HepG2 (cell line): ENCODE measurements around the gene AASDHPPT. TPM values are rescaled to one million over a fixed set of nuclear protein-coding genes. Genes with fewer than 3 reads are reported as not detected.

Experiments used
- ATAC-seq: fragments of 200-7000 bp; cut with Tn5 transposase; 3 replicates; pipeline ENCODE4 v1.9.1; 2020; ENCODE audit warnings: mild to moderate bottlenecking, moderate library complexity
- BruUV-seq: library from RNA; stranded (reverse); fragments of 400-500 nt; replicated peaks from 2 replicates; lab custom pipeline; 2021; lab: Mats Ljungman, UMichigan
- CTCF ChIA-PET: fragments of 300-600 bp; formaldehyde crosslinking; extraction: SDS; loops from one replicate; lab custom pipeline; 2021; ENCODE audit warnings: low total read pairs, inconsistent platforms, low intra/inter-chr PET ratio; lab: Yijun Ruan, JAX
- POLR2A ChIA-PET: fragments of 350-600 bp; sonication (Branson Sonifier 250); formaldehyde crosslinking; loops from one replicate; lab custom pipeline; 2020; ENCODE audit warnings: antibody characterized with exemption, inconsistent platforms; lab: Yijun Ruan, JAX
- DNase-seq: peaks from one replicate; pipeline ENCODE4 v3.0.0-alpha.2; 2015; ENCODE audit warnings: low spot score
- FAIRE-seq: peaks from 3 replicates; lab custom pipeline; 2011; peaks lifted over from hg19 to GRCh38; lab: Jason Lieb, UNC
- H2AFZ ChIP-seq: one replicate; pipeline ENCODE4 v1.6.1; 2011; ENCODE audit warnings: low read length, inconsistent platforms
- H3K27ac ChIP-seq: fragments of 300-600 bp; 3 replicates; pipeline ENCODE4 v1.8.0; 2011; ENCODE audit warnings: mixed run types, mild to moderate bottlenecking, mixed read lengths, low read length, inconsistent platforms; ENCODE audit not compliant: insufficient read depth; ENCODE audit errors: extremely low read length
- H3K27me3 ChIP-seq, 2 experiments: fragments of 200-600 bp in 1 of 2; 2 replicates in 1 of 2; 3 replicates in 1 of 2; pipeline versions ENCODE4 v1.6.0 to v1.8.0; 2011; ENCODE audit warnings: low read length in 2 of 2, mild to moderate bottlenecking in 2 of 2, moderate library complexity in 2 of 2, inconsistent platforms in 1 of 2; ENCODE audit not compliant: insufficient read depth in 2 of 2, control insufficient read depth in 1 of 2
- H3K36me3 ChIP-seq, 2 experiments: fragments of 200-600 bp in 1 of 2; replicated peaks in 1 of 2; 2 replicates in 1 of 2; 3 replicates in 1 of 2; pipeline versions ENCODE4 v1.5.1 to v1.8.0; 2011; ENCODE audit warnings: low read length in 2 of 2, inconsistent platforms in 1 of 2; ENCODE audit not compliant: insufficient read depth in 2 of 2, control insufficient read depth in 1 of 2
- H3K4me1 ChIP-seq: 2 replicates; pipeline ENCODE4 v1.5.1; 2012; ENCODE audit warnings: low read length, inconsistent platforms; ENCODE audit not compliant: insufficient read depth
- H3K4me2 ChIP-seq: 2 replicates; pipeline ENCODE4 v1.6.0; 2011; ENCODE audit warnings: low read depth, low read length, inconsistent platforms
- H3K4me3 ChIP-seq, 3 experiments: fragments of 200-600 bp in 1 of 3; sonication (generic), shearing (Covaris generic) in 1 of 3; replicated peaks in 1 of 3; 2 replicates each; pipeline ENCODE4 v1.5.1; 2011 to 2016; ENCODE audit warnings: low read length in 3 of 3, inconsistent platforms in 2 of 3, low read depth in 2 of 3, mild to moderate bottlenecking in 2 of 3, control low read depth in 1 of 3, mixed read lengths in 1 of 3; ENCODE audit not compliant: insufficient read depth in 1 of 3
- H3K79me2 ChIP-seq: one replicate; pipeline ENCODE4 v1.6.1; 2011; ENCODE audit warnings: low read length, inconsistent platforms; ENCODE audit not compliant: insufficient read depth
- H3K9ac ChIP-seq: 2 replicates; pipeline ENCODE4 v1.6.0; 2011; ENCODE audit warnings: mild to moderate bottlenecking, low read depth, low read length, inconsistent platforms; ENCODE audit not compliant: insufficient read depth
- H3K9me3 ChIP-seq: 2 replicates; pipeline ENCODE4 v1.5.1; 2012; ENCODE audit warnings: mild to moderate bottlenecking, low read length
- H4K20me1 ChIP-seq: 2 replicates; pipeline ENCODE4 v1.6.0; 2011; ENCODE audit warnings: inconsistent platforms, mild to moderate bottlenecking, low read length, moderate library complexity; ENCODE audit not compliant: insufficient read depth
- CCDC6 ChIP-seq: sonication (generic); formaldehyde crosslinking; IDR thresholded peaks from 2 replicates; pipeline ENCODE4 v1.8.1; 2022; ENCODE audit warnings: mild to moderate bottlenecking, missing genetic modification reagents, moderate library complexity
- CREB1 ChIP-seq, 2 experiments: fragments of 450-650 bp in 1 of 2; IDR thresholded peaks; 2 replicates each; pipeline ENCODE4 v1.6.1; 2016 to 2017; ENCODE audit warnings: control low read depth in 1 of 2, mild to moderate bottlenecking in 1 of 2, missing compliant biosample characterization in 1 of 2, missing genetic modification characterization in 1 of 2
- ELF1 ChIP-seq: sonication (generic); formaldehyde crosslinking; IDR thresholded peaks from 2 replicates; pipeline ENCODE4 v1.4.0; 2020; ENCODE audit warnings: missing genetic modification reagents
- GFI1 ChIP-seq: sonication (generic); formaldehyde crosslinking; IDR thresholded peaks from 2 replicates; pipeline ENCODE4 v1.5.0; 2020; ENCODE audit warnings: missing genetic modification reagents, mild to moderate bottlenecking, borderline replicate concordance
- HNRNPK ChIP-seq: fragments of 200-400 bp; formaldehyde crosslinking; IDR thresholded peaks from 2 replicates; pipeline ENCODE4 v1.6.1; 2018; ENCODE audit warnings: low read length, low read depth, moderate library complexity, mild to moderate bottlenecking; ENCODE audit not compliant: poor library complexity, severe bottlenecking
- IRF9 ChIP-seq: sonication (generic); formaldehyde crosslinking; IDR thresholded peaks from 2 replicates; pipeline ENCODE4 v1.8.0; 2022; ENCODE audit warnings: missing genetic modification reagents, mild to moderate bottlenecking, borderline replicate concordance
- JUND ChIP-seq: sonication (generic); formaldehyde crosslinking; IDR thresholded peaks from 2 replicates; pipeline ENCODE4 v1.8.0; 2022; ENCODE audit warnings: mild to moderate bottlenecking, missing genetic modification reagents
- MAF1 ChIP-seq: sonication (generic); formaldehyde crosslinking; IDR thresholded peaks from 2 replicates; pipeline ENCODE4 v1.5.0; 2020; ENCODE audit warnings: missing genetic modification reagents, borderline replicate concordance
- MAFF ChIP-seq: IDR thresholded peaks from 2 replicates; pipeline ENCODE4 v1.6.1; 2011; ENCODE audit warnings: low read depth, low read length, improper control_type of control experiment
- MAFK ChIP-seq, 2 experiments: IDR thresholded peaks in 1 of 2; conservative IDR thresholded peaks in 1 of 2; 2 replicates each; pipeline ENCODE4 v1.6.1; 2011; ENCODE audit warnings: improper control_type of control experiment in 2 of 2, low read length in 2 of 2
- MTA1 ChIP-seq: sonication (generic); formaldehyde crosslinking; IDR thresholded peaks from 2 replicates; pipeline ENCODE4 v1.4.0; 2020; ENCODE audit warnings: missing genetic modification reagents, mild to moderate bottlenecking, borderline replicate concordance
- MYPOP ChIP-seq: sonication (generic); formaldehyde crosslinking; IDR thresholded peaks from 2 replicates; pipeline ENCODE4 v1.8.1; 2023; ENCODE audit warnings: mild to moderate bottlenecking, moderate library complexity, missing genetic modification reagents
- NR1H2 ChIP-seq: sonication (generic); formaldehyde crosslinking; IDR thresholded peaks from 2 replicates; pipeline ENCODE4 v1.8.1; 2022; ENCODE audit warnings: low read depth, missing genetic modification reagents, borderline replicate concordance
- STAT6 ChIP-seq: sonication (generic); formaldehyde crosslinking; IDR thresholded peaks from 2 replicates; pipeline ENCODE4 v1.4.0; 2020; ENCODE audit warnings: missing genetic modification reagents, mild to moderate bottlenecking, borderline replicate concordance
- YY1 ChIP-seq: IDR thresholded peaks from 2 replicates; pipeline ENCODE4 v1.6.1; 2011; ENCODE audit warnings: low read length, low read depth, moderate library complexity, mild to moderate bottlenecking; ENCODE audit not compliant: insufficient read depth, insufficient replicate concordance
- ZFP36L2 ChIP-seq: sonication (generic); formaldehyde crosslinking; IDR thresholded peaks from 2 replicates; pipeline ENCODE4 v1.4.0; 2020; ENCODE audit warnings: missing genetic modification reagents
- ZNF224 ChIP-seq: sonication (generic); formaldehyde crosslinking; IDR thresholded peaks from 2 replicates; pipeline ENCODE4 v1.5.0; 2020; ENCODE audit warnings: mild to moderate bottlenecking, missing genetic modification reagents
- ZNF367 ChIP-seq: sonication (generic); formaldehyde crosslinking; IDR thresholded peaks from 2 replicates; pipeline ENCODE4 v1.4.0; 2020; ENCODE audit warnings: missing genetic modification reagents, borderline replicate concordance
- ZNF563 ChIP-seq: sonication (generic); formaldehyde crosslinking; IDR thresholded peaks from 2 replicates; pipeline ENCODE4 v1.8.0; 2022; ENCODE audit warnings: mild to moderate bottlenecking, moderate library complexity, missing genetic modification reagents
- ZNF883 ChIP-seq: sonication (generic); formaldehyde crosslinking; IDR thresholded peaks from 2 replicates; pipeline ENCODE4 v1.5.1; 2020; ENCODE audit warnings: mild to moderate bottlenecking, missing genetic modification reagents; ENCODE audit errors: not compliant biosample characterization
- WGBS: methylation state at CpG from one replicate; pipeline ENCODE4 v1.1.6; 2017; ENCODE audit warnings: low lambda C conversion rate; 5-methylcytosine and 5-hydroxymethylcytosine counted together
- in situ Hi-C: cut with HindIII; loops from 2 replicates; pipeline ENCODE4 v1.10.0; 2017; ENCODE audit warnings: low pct_unique_long_range_greater_than_20kb; ENCODE audit not compliant: extremely low pct_ligation_motif_present
- intact Hi-C: fragments of 100-400 bp; cut with micrococcal nuclease; formaldehyde crosslinking; loops from one replicate; pipeline ENCODE4 v1.10.0; 2022; ENCODE audit not compliant: unreplicated experiment
- polyA plus RNA-seq, 8 experiments: library from polyadenylated mRNA; depleted of rRNA in 3 of 8; stranded (reverse) in 7 of 8; unstranded in 1 of 8; fragments of >200 nt; fragmentation: Illumina TruSeq in 4 of 8; extraction: Trizol in 4 of 8; gene quantifications; 2 replicates each; pipeline versions ENCODE4 v1.2.1 to v1.2.3, GENCODE V29; 2011 to 2016; ENCODE audit warnings: low read depth in 4 of 8, missing spikeins in 1 of 8, mixed read lengths in 1 of 8; ENCODE audit not compliant: insufficient read depth in 1 of 8
- total RNA-seq, 5 experiments: library from RNA; depleted of rRNA; stranded (reverse); fragments of >200 nt; fragmentation: Illumina TruSeq; extraction: Trizol; gene quantifications; 2 replicates each; pipeline ENCODE4 v1.2.3, GENCODE V29; 2016; ENCODE audit warnings: low read depth in 1 of 5

The AASDHPPT gene
- total and polyA plus RNA-seq, 2 of the 13 experiments (the other 11 are each of a cell fraction or from before 2014, with no cell fraction given) = 20.2 to 43.7 TPM

DNA sequence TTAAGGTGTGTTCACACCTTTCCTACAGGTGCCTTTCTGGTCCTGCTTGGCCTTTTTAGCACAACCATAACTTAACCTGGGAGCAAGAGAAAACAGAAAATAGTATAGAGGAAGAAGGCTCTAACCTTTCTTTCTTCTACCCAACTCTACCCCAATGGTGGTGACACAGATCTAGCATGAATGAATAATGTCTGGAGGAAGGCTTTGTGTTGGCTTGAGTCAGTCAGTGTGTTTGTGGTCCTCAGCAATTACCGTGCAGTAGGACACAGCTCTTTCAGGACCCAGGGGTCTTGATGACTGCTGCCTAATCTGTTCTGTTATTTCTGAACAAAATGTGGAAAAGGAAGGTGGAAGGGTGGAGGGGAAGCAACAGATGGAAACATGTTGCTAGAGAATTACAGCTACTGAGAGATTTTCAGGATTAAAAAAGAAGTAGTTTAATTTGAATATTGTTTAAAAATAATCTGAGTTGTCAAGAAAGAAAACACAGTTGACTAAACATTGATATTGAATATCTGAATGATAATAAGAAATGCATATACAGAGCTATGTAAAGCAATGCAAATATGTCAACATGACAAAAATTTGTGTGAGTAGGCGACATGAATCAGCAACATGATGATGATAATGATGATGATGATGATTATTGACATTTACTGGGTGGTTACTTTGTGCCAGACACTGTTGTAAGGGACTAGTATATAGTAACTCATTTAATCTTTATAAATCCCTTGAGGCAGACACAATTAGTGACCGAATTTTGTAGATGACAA, 55.3 kb downstream of the AASDHPPT start:
- ATAC-seq = no peak
- CTCF ChIA-PET = no interaction called here
- intact Hi-C loops = no loop called here
- POLR2A ChIA-PET = no interaction called here
- Histone ChIP-seq H4K20me1 (no peaks in the 10 kb centered on the region), H3K4me2 (no peak overlapping the region), H3K9ac (no peak overlapping the region), H3K27me3 (no peaks in the 10 kb centered on the region), H3K36me3 (no peaks in the 10 kb centered on the region), H3K4me1 (no peaks in the 10 kb centered on the region), H3K9me3 (no peaks in the 10 kb centered on the region), H3K27ac (no peak overlapping the region), H3K79me2 (no peaks in the 10 kb centered on the region), H2AFZ (no peak overlapping the region), H3K4me3 (no peak overlapping the region)
- WGBS = 1% methylated on average over 3 of the region's 3 CpGs
- no TSS peak for BruUV-seq
- FAIRE-seq = no peak
- no peak for DNase-seq
- in situ Hi-C loops = no loop called here
- TF ChIP-seq ELF1 (CRISPR knock-in tag) (no peak), JUND (no peak), MAFF (peak; percentile 84), ZNF224 (CRISPR knock-in tag) (no peak), MTA1 (CRISPR knock-in tag) (no peak), YY1 (no peak), CREB1 (IDR thresholded peaks at IDR 0.05) (peak; percentile 33; the same call in 1 of the 2 replicates), CREB1 (CRISPR knock-in tag; IDR thresholded peaks at IDR 0.05) (no peak), ZNF563 (CRISPR knock-in tag) (no peak), MYPOP (CRISPR knock-in tag) (no peak), GFI1 (CRISPR knock-in tag) (no peak), ZNF883 (no peak), ZFP36L2 (CRISPR knock-in tag) (no peak), STAT6 (CRISPR knock-in tag) (no peak), NR1H2 (no peak), HNRNPK (no peak), IRF9 (CRISPR knock-in tag) (no peak), MAF1 (CRISPR knock-in tag) (no peak), CCDC6 (CRISPR knock-in tag) (no peak), ZNF367 (no peak), MAFK (conservative IDR thresholded peaks at IDR 0.05 in 1 of 2, IDR thresholded peaks at IDR 0.05 in 1 of 2; ENCODE audit: low read length in 2 of 2) (peak; percentile 78 to 82)
